RWPE2 (cell line): Measurements from ENCODE around the gene ELMO3.

ENCODE experiments used
- ATAC-seq: fragments of 200-7000 bp; cut with Tn5 transposase; 3 replicates; pipeline ENCODE4 v1.9.1; 2021; ENCODE audit warnings: low read depth
- DNase-seq: peaks from one replicate; pipeline ENCODE4 v3.0.0-alpha.2; 2020; ENCODE audit warnings: low spot score
- H3K27ac ChIP-seq: fragments of 450-650 bp; 2 replicates; pipeline ENCODE4 v1.5.1; 2017; ENCODE audit warnings: mild to moderate bottlenecking; ENCODE audit not compliant: poor library complexity, severe bottlenecking
- H3K27me3 ChIP-seq: fragments of 250-450 bp; sonication (Bioruptor Pico); 2 replicates; pipeline ENCODE4 v1.5.1; 2021; ENCODE audit warnings: mild to moderate bottlenecking, moderate library complexity; ENCODE audit not compliant: insufficient read depth, poor library complexity, severe bottlenecking
- H3K36me3 ChIP-seq: fragments of 250-450 bp; sonication (Bioruptor Pico); 2 replicates; pipeline ENCODE4 v1.5.1; 2020; ENCODE audit warnings: low read depth, mild to moderate bottlenecking, moderate library complexity
- H3K4me1 ChIP-seq: fragments of 250-450 bp; sonication (Bioruptor Pico); 2 replicates; pipeline ENCODE4 v1.5.1; 2021; ENCODE audit warnings: mild to moderate bottlenecking, moderate library complexity; ENCODE audit not compliant: insufficient read depth, poor library complexity, severe bottlenecking
- H3K4me3 ChIP-seq: fragments of 250-450 bp; sonication (Bioruptor Pico); 2 replicates; pipeline ENCODE4 v1.5.1; 2021; ENCODE audit warnings: mild to moderate bottlenecking, moderate library complexity; ENCODE audit not compliant: severe bottlenecking
- H3K9me3 ChIP-seq: fragments of 250-450 bp; sonication (Bioruptor Pico); 2 replicates; pipeline ENCODE4 v1.5.1; 2021; ENCODE audit warnings: mild to moderate bottlenecking, moderate library complexity; ENCODE audit not compliant: severe bottlenecking
- TF ChIP-seq, protein P1 (sequence below): fragments of 450-650 bp; IDR thresholded peaks from one replicate; pipeline ENCODE4 v1.5.1; 2017; ENCODE audit warnings: mild to moderate bottlenecking, moderate library complexity; ENCODE audit not compliant: poor library complexity, severe bottlenecking

The ELMO3 gene, protein sequence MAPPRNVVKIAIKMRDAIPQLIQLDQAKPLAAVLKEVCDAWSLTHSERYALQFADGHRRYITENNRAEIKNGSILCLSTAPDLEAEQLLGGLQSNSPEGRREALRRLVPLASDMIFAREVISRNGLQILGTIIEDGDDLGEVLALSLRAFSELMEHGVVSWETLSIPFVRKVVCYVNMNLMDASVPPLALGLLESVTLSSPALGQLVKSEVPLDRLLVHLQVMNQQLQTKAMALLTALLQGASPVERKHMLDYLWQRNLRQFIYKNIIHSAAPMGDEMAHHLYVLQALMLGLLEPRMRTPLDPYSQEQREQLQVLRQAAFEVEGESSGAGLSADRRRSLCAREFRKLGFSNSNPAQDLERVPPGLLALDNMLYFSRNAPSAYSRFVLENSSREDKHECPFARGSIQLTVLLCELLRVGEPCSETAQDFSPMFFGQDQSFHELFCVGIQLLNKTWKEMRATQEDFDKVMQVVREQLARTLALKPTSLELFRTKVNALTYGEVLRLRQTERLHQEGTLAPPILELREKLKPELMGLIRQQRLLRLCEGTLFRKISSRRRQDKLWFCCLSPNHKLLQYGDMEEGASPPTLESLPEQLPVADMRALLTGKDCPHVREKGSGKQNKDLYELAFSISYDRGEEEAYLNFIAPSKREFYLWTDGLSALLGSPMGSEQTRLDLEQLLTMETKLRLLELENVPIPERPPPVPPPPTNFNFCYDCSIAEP

DNA sequence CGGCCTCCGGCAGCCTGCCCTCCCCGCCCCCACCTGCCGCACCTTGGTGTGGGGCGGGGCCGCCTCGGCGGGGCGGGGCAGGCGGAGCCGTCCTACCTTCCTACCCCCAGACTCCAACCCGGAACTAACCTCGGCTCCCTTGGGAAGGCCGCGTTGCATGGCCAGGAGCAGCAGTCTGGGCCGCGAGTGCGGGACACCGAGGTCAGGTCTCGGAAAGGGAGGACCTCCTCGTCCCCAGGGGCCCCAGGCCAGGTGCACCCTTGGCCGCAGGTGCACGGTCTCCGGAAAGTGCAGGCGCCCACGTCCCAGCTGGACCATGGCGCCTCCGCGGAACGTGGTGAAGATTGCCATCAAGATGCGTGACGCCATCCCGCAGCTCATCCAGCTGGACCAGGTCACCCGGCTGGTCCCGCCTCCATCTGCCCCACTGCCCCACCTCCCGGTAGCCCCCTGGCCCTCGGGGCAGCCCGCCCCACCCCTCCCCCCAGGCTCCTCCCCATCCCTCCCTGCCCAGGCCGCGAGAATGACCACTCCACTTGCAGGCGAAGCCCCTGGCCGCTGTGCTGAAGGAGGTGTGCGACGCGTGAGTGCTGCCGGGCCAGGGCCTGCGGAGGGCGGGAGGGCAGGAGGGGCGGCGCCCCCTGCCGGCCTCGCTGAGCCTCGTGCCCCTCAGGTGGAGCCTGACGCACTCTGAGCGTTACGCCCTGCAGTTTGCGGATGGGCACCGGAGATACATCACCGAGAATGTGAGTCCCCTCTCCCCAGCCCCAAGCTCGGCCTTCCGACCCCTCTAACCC is at the start of gene ELMO3:
TSS of gene ELMO3 (plus strand) at position 121 of the 797 bp plus-strand sequence. CDS start at position 317, 196 bp downstream.
- DNase-seq = no peak
- peak; percentile 73 for ATAC-seq
- peak within 1 kb of the TSS; percentile 48 for H3K4me3 ChIP-seq
- no peaks in the 10 kb centered on the region for H3K9me3 ChIP-seq
- peak within 1 kb of the TSS; percentile 78 for H3K27ac ChIP-seq
- TF ChIP-seq, protein P1, sequence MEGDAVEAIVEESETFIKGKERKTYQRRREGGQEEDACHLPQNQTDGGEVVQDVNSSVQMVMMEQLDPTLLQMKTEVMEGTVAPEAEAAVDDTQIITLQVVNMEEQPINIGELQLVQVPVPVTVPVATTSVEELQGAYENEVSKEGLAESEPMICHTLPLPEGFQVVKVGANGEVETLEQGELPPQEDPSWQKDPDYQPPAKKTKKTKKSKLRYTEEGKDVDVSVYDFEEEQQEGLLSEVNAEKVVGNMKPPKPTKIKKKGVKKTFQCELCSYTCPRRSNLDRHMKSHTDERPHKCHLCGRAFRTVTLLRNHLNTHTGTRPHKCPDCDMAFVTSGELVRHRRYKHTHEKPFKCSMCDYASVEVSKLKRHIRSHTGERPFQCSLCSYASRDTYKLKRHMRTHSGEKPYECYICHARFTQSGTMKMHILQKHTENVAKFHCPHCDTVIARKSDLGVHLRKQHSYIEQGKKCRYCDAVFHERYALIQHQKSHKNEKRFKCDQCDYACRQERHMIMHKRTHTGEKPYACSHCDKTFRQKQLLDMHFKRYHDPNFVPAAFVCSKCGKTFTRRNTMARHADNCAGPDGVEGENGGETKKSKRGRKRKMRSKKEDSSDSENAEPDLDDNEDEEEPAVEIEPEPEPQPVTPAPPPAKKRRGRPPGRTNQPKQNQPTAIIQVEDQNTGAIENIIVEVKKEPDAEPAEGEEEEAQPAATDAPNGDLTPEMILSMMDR = peak; percentile 81
- peaks cover 75% of the 10 kb centered on the region for H3K36me3 ChIP-seq
- no peaks in the 10 kb centered on the region for H3K27me3 ChIP-seq
- H3K4me1 ChIP-seq = peaks cover 6% of the 10 kb centered on the region

DNA sequence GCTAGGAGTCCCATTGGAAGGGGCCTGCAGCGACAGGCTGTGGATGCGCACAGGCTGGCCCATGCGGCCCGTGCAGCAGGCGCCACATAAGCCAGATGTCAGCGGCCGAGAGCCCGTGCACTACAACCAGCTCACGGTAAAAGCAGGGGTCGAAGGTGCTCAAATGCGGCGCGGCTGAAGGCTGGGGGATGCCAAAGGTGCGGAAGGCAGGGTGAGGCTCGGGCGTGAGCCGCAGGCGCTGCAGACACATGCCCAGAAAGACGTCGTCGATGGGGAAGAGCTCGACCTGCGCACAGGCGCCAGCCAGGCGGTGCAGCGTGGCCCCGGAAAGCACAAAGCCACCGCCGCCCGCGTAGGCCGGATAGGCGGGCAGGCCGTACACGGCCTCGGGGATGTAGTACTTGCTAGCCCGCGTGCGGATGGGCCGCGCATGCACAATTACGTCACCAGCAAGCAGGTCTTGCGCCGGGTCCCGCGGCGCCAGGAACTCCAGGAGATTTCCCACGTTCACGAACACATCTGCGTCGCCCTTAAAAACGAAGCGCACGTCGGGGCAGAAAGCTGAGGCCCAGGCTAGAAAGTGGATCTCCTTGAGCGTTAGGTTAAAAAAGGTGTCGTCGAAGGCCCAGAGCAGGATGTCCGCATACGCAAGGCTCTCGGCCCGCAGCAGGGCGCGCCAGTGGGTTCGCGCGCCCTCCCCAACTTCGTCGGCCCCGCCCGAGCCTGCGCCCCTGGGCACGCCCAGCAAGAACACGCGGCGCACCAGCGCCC is 49.5 kb upstream of the ELMO3 start:
- H3K27ac ChIP-seq = no peak overlapping the region
- TF ChIP-seq, protein P1 = no peak
- H3K4me3 ChIP-seq = peak overlapping the region; percentile 57
- H3K27me3 ChIP-seq = no peaks in the 10 kb centered on the region
- no peaks in the 10 kb centered on the region for H3K9me3 ChIP-seq
- DNase-seq (no peak), ATAC-seq (no peak)
- H3K4me1 ChIP-seq = no peaks in the 10 kb centered on the region
- peaks cover 36% of the 10 kb centered on the region for H3K36me3 ChIP-seq

DNA sequence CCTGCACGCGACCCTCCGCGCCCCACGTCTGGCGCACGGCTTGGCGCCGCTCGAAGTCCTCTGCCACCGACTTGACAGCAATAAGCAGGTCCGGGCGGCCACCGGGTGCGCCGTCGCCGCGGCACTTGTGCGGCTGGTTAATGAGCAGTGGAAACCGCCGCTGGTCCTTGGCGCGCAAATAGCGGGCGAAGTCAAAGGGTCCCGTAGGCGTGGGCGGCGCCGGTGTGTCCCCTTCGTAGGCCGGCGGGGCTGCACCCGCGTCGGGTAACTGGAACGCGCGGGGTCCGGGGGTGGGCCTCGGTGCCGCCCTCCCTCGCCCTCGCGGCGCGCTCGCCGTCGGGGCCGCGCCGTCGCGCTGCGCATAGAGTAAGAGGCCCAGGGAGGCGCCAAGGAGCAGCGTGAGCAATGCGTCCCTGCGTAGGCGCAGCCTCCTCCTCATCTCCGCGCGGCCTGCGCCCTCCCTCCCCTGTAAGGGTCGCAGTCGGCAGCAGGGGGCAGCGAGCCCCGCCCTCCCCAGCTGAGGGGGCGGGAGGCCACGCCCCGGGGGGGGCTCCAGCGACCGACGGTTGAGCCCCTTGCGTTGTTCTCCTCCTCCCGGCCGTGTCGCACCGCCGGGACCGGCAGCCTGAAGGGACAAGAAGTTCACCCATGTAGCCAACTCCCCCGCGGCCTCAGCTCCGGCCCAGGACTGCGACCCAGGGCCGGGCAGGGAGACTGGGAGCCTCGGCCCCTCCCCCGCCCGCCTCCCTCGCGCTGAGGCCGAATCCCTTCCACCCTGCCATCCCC is 48.7 kb upstream of the ELMO3 start:
- Histone ChIP-seq H3K36me3 (peaks cover 29% of the 10 kb centered on the region), H3K9me3 (no peaks in the 10 kb centered on the region), H3K27ac (peak overlapping the region; percentile 42), H3K27me3 (no peaks in the 10 kb centered on the region), H3K4me1 (no peaks in the 10 kb centered on the region), H3K4me3 (peak overlapping the region; percentile 57)
- TF ChIP-seq, protein P1 = no peak
- ATAC-seq = peak; percentile 47
- DNase-seq = no peak

DNA sequence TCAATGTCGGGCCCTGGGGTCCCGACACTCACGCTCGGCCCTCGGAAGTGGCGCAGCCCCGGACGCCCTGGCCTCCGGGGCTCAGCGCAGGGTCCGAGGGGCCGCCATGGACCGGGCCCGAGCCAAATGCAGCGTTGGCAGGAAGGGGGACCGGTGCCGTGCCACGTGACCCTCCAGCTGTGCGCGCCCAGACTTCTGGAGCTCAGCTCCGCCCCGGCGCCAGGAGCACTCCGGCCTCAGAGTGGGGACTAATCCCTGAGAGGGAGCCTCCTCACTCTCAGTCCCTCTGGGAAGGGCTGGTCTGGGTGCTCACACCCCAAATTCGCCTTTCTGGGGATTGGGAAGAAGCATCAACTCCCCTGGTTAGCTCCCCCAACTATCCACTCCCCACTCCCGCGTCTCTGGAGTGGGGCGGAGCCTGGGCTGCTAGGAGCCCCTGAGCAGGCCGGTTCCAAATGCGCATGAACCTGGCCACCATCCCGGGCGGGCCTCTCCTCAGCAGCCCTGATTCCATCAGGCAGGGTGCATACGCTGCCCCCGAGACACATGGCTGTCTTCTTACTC is 48.0 kb upstream of the ELMO3 start, which contains the start of gene B3GNT9:
TSS of gene B3GNT9 (minus strand) at position 166 of the 564 bp plus-strand sequence. CDS start 513 bp downstream, outside the sequence.
- H3K27ac ChIP-seq = peak within 1 kb of the TSS; percentile 42
- ATAC-seq (peak; percentile 67), DNase-seq (no peak)
- H3K4me3 ChIP-seq = peak within 1 kb of the TSS; percentile 57
- H3K9me3 ChIP-seq = no peaks in the 10 kb centered on the region
- no peaks in the 10 kb centered on the region for H3K27me3 ChIP-seq
- H3K36me3 ChIP-seq = peaks cover 22% of the 10 kb centered on the region
- TF ChIP-seq, protein P1 = no peak
- no peaks in the 10 kb centered on the region for H3K4me1 ChIP-seq
